Liver (tissue), 9 donors: ENCODE results near the gene UBE2R2. TPM values are rescaled to one million over a fixed set of nuclear protein-coding genes. Genes with fewer than 3 reads are reported as not detected.

Source experiments
- DNase-seq: peaks from one replicate; pipeline ENCODE4 v3.0.0-alpha.2; 2017; ENCODE audit warnings: low spot score
- H3K27ac ChIP-seq, 2 donors: one replicate each; pipeline ENCODE4 v1.7.0; 2013; ENCODE audit warnings: inconsistent platforms in 2 of 2, low read length in 2 of 2, control low read depth in 1 of 2, low read depth in 1 of 2, mild to moderate bottlenecking in 1 of 2
- H3K27me3 ChIP-seq, 4 donors: one replicate each; pipeline versions ENCODE4 v1.6.1 to v1.7.0; 2013; ENCODE audit warnings: low read length in 3 of 4, inconsistent platforms in 1 of 4, mild to moderate bottlenecking in 1 of 4, moderate library complexity in 1 of 4; ENCODE audit not compliant: control insufficient read depth in 4 of 4, insufficient read depth in 4 of 4
- H3K36me3 ChIP-seq, 4 donors: one replicate each; pipeline versions ENCODE4 v1.6.1 to v1.7.0; 2013; ENCODE audit warnings: low read length in 3 of 4, mild to moderate bottlenecking in 3 of 4, low read depth in 1 of 4, moderate library complexity in 1 of 4; ENCODE audit not compliant: control insufficient read depth in 4 of 4, insufficient read depth in 3 of 4
- H3K4me1 ChIP-seq, 4 donors: one replicate each; pipeline versions ENCODE4 v1.6.1 to v1.7.0; 2013; ENCODE audit warnings: low read length in 3 of 4, mild to moderate bottlenecking in 3 of 4, moderate library complexity in 1 of 4; ENCODE audit not compliant: control insufficient read depth in 4 of 4, insufficient read depth in 4 of 4
- H3K4me3 ChIP-seq, 3 donors: one replicate each; pipeline versions ENCODE4 v1.6.1 to v1.7.0; 2013; ENCODE audit warnings: low read length in 3 of 3, control low read depth in 1 of 3, low read depth in 1 of 3, mild to moderate bottlenecking in 1 of 3
- H3K9ac ChIP-seq, 2 donors: one replicate each; pipeline ENCODE4 v1.7.0; 2013; ENCODE audit warnings: low read length in 2 of 2, mild to moderate bottlenecking in 2 of 2, moderate library complexity in 2 of 2, control low read depth in 1 of 2, low read depth in 1 of 2
- H3K9me3 ChIP-seq, 4 donors: one replicate each; pipeline versions ENCODE4 v1.6.1 to v1.7.0; 2013; ENCODE audit warnings: low read length in 3 of 4; ENCODE audit not compliant: control insufficient read depth in 4 of 4
- EGR1 ChIP-seq, 2 donors: IDR thresholded peaks; 2 replicates each; pipeline ENCODE4 v1.6.1; 2016 to 2018; ENCODE audit warnings: antibody characterized with exemption in 2 of 2, low read depth in 2 of 2
- FOXA2 ChIP-seq: IDR thresholded peaks from 2 replicates; pipeline ENCODE4 v1.6.1; 2016; ENCODE audit warnings: antibody characterized with exemption
- GABPA ChIP-seq, 2 donors: IDR thresholded peaks in 1 of 2; conservative IDR thresholded peaks in 1 of 2; 2 replicates each; pipeline ENCODE4 v1.6.1; 2016; ENCODE audit warnings: antibody characterized with exemption in 2 of 2, mild to moderate bottlenecking in 1 of 2, moderate library complexity in 1 of 2
- HNF4G ChIP-seq: IDR thresholded peaks from 2 replicates; pipeline ENCODE4 v1.6.1; 2016; ENCODE audit warnings: antibody characterized with exemption
- JUND ChIP-seq, 2 donors: IDR thresholded peaks; 2 replicates each; pipeline ENCODE4 v1.6.1; 2016; ENCODE audit warnings: antibody characterized with exemption in 2 of 2
- MAX ChIP-seq: IDR thresholded peaks from 2 replicates; pipeline ENCODE4 v1.6.1; 2016; ENCODE audit warnings: antibody characterized with exemption
- NR2F2 ChIP-seq: IDR thresholded peaks from 2 replicates; pipeline ENCODE4 v1.6.1; 2016; ENCODE audit warnings: antibody characterized with exemption
- RXRA ChIP-seq, 2 donors: IDR thresholded peaks; 2 replicates each; pipeline ENCODE4 v1.6.1; 2017 to 2018; ENCODE audit warnings: antibody characterized with exemption in 2 of 2, mild to moderate bottlenecking in 1 of 2
- TAF1 ChIP-seq: conservative IDR thresholded peaks from 2 replicates; pipeline ENCODE4 v1.6.1; 2016; ENCODE audit warnings: antibody characterized with exemption, mild to moderate bottlenecking
- ZBTB33 ChIP-seq: IDR thresholded peaks from 2 replicates; pipeline ENCODE4 v1.6.1; 2016; ENCODE audit warnings: antibody characterized with exemption
- WGBS: extraction: QIAGEN DNeasy Blood & Tissue Kit; methylation state at CpG from one replicate; pipeline ENCODE4 v1.1.7; 2013; 5-methylcytosine and 5-hydroxymethylcytosine counted together
- polyA plus RNA-seq, 2 donors: library from polyadenylated mRNA; stranded (reverse) in 1 of 2; unstranded in 1 of 2; fragments of 200-250 nt in 1 of 2; fragments of >200 nt in 1 of 2; fragmentation: Nextera tagmentation in 1 of 2; extraction: Ambion mirVana in 1 of 2; gene quantifications; one replicate each; pipeline versions ENCODE4 v1.2.1 to v1.2.3, GENCODE V29; 2013 to 2015
- total RNA-seq, 2 donors: library from RNA; depleted of rRNA; stranded (reverse); fragments of >200 nt; gene quantifications; one replicate each; pipeline ENCODE4 v1.2.3, GENCODE V29; 2014
- TF ChIP-seq, protein P1 (sequence below): IDR thresholded peaks from 2 replicates; pipeline ENCODE4 v1.6.1; 2016; ENCODE audit warnings: antibody characterized with exemption, mild to moderate bottlenecking
- TF ChIP-seq, protein P2 (sequence below): IDR thresholded peaks from 2 replicates; pipeline ENCODE4 v1.6.1; 2016; ENCODE audit warnings: antibody characterized with exemption
- donor health status: healthy.
- donor health status: healthy.
- donor health status: healthy.
- donor health status: healthy.
- donor health status: healthy.

Gene UBE2R2
- total and polyA plus RNA-seq, 4 donors = 10.8 to 15.0 (median 14.2) TPM

DNA sequence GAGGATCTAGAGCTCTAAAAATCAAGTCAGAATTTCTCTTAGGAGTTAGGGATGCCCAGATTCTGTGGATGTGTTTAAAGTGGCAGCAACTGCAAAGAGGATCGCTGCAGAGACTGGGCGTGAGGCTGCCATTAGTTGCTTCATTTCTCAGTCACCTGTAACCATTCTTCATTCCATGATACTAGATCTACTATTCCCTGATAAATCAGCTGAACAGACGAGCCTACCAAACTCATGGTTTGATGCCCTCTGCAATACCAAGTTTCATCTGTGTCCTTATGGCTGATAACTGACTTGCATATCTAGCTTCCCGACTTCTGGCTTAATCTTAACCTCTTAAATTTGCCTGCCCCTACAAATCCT lies 33.3 kb downstream of the UBE2R2 start:
- H3K9me3 ChIP-seq = no peaks in the 10 kb centered on the region
- DNase-seq = no peak
- H3K9ac ChIP-seq = no peak overlapping the region
- H3K27ac ChIP-seq = peak overlapping the region; percentile 17 to 42
- TF ChIP-seq TAF1 (no peak), NR2F2 (no peak), ZBTB33 (no peak), JUND (IDR thresholded peaks at IDR 0.05) (no peak), MAX (no peak), GABPA (IDR thresholded peaks at IDR 0.05 in 1 of 2, conservative IDR thresholded peaks at IDR 0.05 in 1 of 2) (no peak)
- H3K4me3 ChIP-seq = no peak overlapping the region
- 78% methylated on average over 4 of the region's 4 CpGs for WGBS
- no peaks in the 10 kb centered on the region for H3K27me3 ChIP-seq
- peaks cover 0 to 2% (median 0%) of the 10 kb centered on the region in 4 donors for H3K36me3 ChIP-seq
- H3K4me1 ChIP-seq = peaks cover 19 to 40% (median 32%) of the 10 kb centered on the region in 4 donors

DNA sequence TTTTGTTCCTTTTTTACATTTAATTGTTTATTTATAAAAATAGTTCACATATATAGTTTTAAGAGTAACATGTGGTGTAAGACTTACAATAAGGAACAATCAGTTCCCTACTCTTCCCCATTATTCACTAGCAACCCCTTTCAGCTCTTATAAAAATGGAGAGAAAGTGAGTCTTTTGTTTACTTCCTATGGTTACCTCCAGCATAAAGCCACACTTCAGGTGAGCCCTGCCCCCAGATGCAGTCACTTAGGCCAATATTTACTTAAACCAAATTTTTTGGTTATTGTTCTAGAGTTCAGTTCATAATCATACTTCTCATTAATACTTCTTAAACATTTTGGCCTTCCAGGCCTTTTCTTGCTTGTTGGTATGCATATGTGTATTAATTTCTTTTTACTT lies 33.7 kb downstream of the UBE2R2 start:
- no peaks in the 10 kb centered on the region for H3K27me3 ChIP-seq
- H3K9ac ChIP-seq = no peak overlapping the region
- no peak for TF ChIP-seq FOXA2
- TF ChIP-seq, protein P1, sequence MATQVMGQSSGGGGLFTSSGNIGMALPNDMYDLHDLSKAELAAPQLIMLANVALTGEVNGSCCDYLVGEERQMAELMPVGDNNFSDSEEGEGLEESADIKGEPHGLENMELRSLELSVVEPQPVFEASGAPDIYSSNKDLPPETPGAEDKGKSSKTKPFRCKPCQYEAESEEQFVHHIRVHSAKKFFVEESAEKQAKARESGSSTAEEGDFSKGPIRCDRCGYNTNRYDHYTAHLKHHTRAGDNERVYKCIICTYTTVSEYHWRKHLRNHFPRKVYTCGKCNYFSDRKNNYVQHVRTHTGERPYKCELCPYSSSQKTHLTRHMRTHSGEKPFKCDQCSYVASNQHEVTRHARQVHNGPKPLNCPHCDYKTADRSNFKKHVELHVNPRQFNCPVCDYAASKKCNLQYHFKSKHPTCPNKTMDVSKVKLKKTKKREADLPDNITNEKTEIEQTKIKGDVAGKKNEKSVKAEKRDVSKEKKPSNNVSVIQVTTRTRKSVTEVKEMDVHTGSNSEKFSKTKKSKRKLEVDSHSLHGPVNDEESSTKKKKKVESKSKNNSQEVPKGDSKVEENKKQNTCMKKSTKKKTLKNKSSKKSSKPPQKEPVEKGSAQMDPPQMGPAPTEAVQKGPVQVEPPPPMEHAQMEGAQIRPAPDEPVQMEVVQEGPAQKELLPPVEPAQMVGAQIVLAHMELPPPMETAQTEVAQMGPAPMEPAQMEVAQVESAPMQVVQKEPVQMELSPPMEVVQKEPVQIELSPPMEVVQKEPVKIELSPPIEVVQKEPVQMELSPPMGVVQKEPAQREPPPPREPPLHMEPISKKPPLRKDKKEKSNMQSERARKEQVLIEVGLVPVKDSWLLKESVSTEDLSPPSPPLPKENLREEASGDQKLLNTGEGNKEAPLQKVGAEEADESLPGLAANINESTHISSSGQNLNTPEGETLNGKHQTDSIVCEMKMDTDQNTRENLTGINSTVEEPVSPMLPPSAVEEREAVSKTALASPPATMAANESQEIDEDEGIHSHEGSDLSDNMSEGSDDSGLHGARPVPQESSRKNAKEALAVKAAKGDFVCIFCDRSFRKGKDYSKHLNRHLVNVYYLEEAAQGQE = no peak
- TF ChIP-seq NR2F2 = no peak
- no peak for TF ChIP-seq TAF1
- TF ChIP-seq, protein P2, sequence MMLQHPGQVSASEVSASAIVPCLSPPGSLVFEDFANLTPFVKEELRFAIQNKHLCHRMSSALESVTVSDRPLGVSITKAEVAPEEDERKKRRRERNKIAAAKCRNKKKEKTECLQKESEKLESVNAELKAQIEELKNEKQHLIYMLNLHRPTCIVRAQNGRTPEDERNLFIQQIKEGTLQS = no peak
- no peak for TF ChIP-seq EGR1 (IDR thresholded peaks at IDR 0.05; ENCODE audit: low read depth in 2 of 2)
- no peak for TF ChIP-seq ZBTB33
- no peak for TF ChIP-seq HNF4G
- TF ChIP-seq RXRA (IDR thresholded peaks at IDR 0.05) = no peak
- no peak overlapping the region for H3K27ac ChIP-seq
- no peak overlapping the region for H3K4me3 ChIP-seq
- H3K36me3 ChIP-seq = peaks cover 0 to 2% (median 0%) of the 10 kb centered on the region in 4 donors
- H3K4me1 ChIP-seq = peaks cover 22 to 43% (median 37%) of the 10 kb centered on the region in 4 donors
- H3K9me3 ChIP-seq = no peaks in the 10 kb centered on the region
- no peak for DNase-seq
